Transverse colon (tissue), 4 donors: ENCODE data around the gene TAX1BP3. TPM values are rescaled to one million over a fixed set of nuclear protein-coding genes. Genes with fewer than 3 reads are reported as not detected.
A peak's percentile ranks its signal among the peaks of the same experiment; 100 is the strongest.

Experiments
- DNase-seq: peaks from one replicate; pipeline ENCODE4 v3.0.0-alpha.2; 2019
- H3K27ac ChIP-seq, 4 donors: fragments of 200-600 bp; sonication (generic); 2 replicates each; pipeline ENCODE4 v1.5.1; 2016 to 2018; ENCODE audit warnings: inconsistent platforms in 4 of 4
- H3K27me3 ChIP-seq: fragments of 200-600 bp; sonication (generic); 2 replicates; pipeline ENCODE4 v1.5.1; 2017; ENCODE audit warnings: inconsistent platforms
- H3K36me3 ChIP-seq, 4 donors: fragments of 200-600 bp; sonication (generic); 2 replicates each; pipeline ENCODE4 v1.5.1; 2017 to 2019; ENCODE audit warnings: inconsistent platforms in 4 of 4
- H3K4me1 ChIP-seq, 4 donors: fragments of 200-600 bp; sonication (generic); 2 replicates each; pipeline ENCODE4 v1.5.1; 2017 to 2020; ENCODE audit warnings: inconsistent platforms in 4 of 4
- H3K4me3 ChIP-seq, 4 donors: fragments of 200-600 bp; sonication (generic); 1 replicate in 1 of 4; 2 replicates in 3 of 4; pipeline versions ENCODE4 v1.5.1 to v1.6.1; 2017 to 2019; ENCODE audit warnings: inconsistent platforms in 4 of 4
- H3K9me3 ChIP-seq, 2 donors: fragments of 200-600 bp; sonication (generic); 2 replicates each; pipeline ENCODE4 v1.5.1; 2017 to 2019; ENCODE audit warnings: inconsistent platforms in 2 of 2
- CTCF ChIP-seq, 5 experiments: fragments of 200-600 bp in 3 of 5; fragments of 450-650 bp in 2 of 5; sonication (generic) in 3 of 5; IDR thresholded peaks; 1 replicate in 2 of 5; 2 replicates in 3 of 5; pipeline ENCODE4 v1.5.1; 2016 to 2017; ENCODE audit warnings: antibody characterized with exemption in 5 of 5, inconsistent platforms in 3 of 5, mild to moderate bottlenecking in 2 of 5, moderate library complexity in 1 of 5
- EP300 ChIP-seq: sonication (generic); formaldehyde crosslinking; IDR thresholded peaks from one replicate; pipeline ENCODE4 v1.6.1; 2017; ENCODE audit warnings: antibody characterized with exemption, low read depth
- POLR2A ChIP-seq: fragments of 450-650 bp; IDR thresholded peaks from one replicate; pipeline ENCODE4 v1.6.1; 2016; ENCODE audit warnings: antibody characterized with exemption, mild to moderate bottlenecking, moderate library complexity
- POLR2AphosphoS5 ChIP-seq, 3 donors: sonication (generic); formaldehyde crosslinking; IDR thresholded peaks; one replicate each; pipeline ENCODE4 v1.6.1; 2016; ENCODE audit warnings: antibody characterized with exemption in 3 of 3
- WGBS, 2 donors: methylation state at CpG; one replicate each; pipeline ENCODE4 v1.1.5; 2018; ENCODE audit warnings: low coverage in 1 of 2; 5-methylcytosine and 5-hydroxymethylcytosine counted together
- in situ Hi-C, 4 donors: fragments of 200-750 bp; cut with MboI; loops; one replicate each; pipeline versions ENCODE4 v1.15.0 to v1.15.1; 2017; ENCODE audit warnings: low sequenced_read_pairs in 3 of 4, low pct_ligation_motif_present in 1 of 4, low pct_unique_long_range_greater_than_20kb in 1 of 4
- intact Hi-C: fragments of 100-400 bp; cut with DNase I; formaldehyde crosslinking; loops from one replicate; pipeline ENCODE4 v1.15.1; 2023; ENCODE audit warnings: low total_unique reads
- total RNA-seq, 4 donors: library from RNA; depleted of rRNA; stranded (reverse); fragments of >200 nt; gene quantifications; one replicate each; pipeline ENCODE4 v1.1.0, GENCODE V29; 2016

Gene TAX1BP3
- total RNA-seq = 100 to 1,000 TPM; 129 to 451 (median 202) TPM

- H3K27me3 ChIP-seq = no peaks in the 10 kb centered on the region
- in situ Hi-C loops = no loop called here
- intact Hi-C loops = no loop called here
- peak; percentile 99 for DNase-seq
- peak within 1 kb of the TSS; percentile 93 to 99 (median 98) for H3K27ac ChIP-seq
- peak within 1 kb of the TSS; percentile 80 to 98 (median 84) for H3K4me3 ChIP-seq
- whole genome bisulfite sequencing, 2 donors = 0% methylated on average over 46 of the region's 89 CpGs; no CpG with 5 or more reads in 1 of the 2 donors
- H3K4me1 ChIP-seq = peaks cover 16 to 32% (median 25%) of the 10 kb centered on the region in 4 donors
- no peaks in the 10 kb centered on the region for H3K9me3 ChIP-seq
- peaks cover 0 to 13% (median 6%) of the 10 kb centered on the region in 4 donors for H3K36me3 ChIP-seq
- TF ChIP-seq CTCF (IDR thresholded peaks at IDR 0.05) = no peak
- no peak for TF ChIP-seq EP300
- peak; percentile 98 for TF ChIP-seq POLR2A
- peak; percentile 92 to 98 (median 97) for TF ChIP-seq POLR2AphosphoS5 (IDR thresholded peaks at IDR 0.05)
Measured at GRCh38 chr17:3668279-3669084, at the start of gene TAX1BP3, which contains the start of gene EMC6. TAX1BP3 (minus strand) TSS chr17:3668578; CDS start chr17:3668526, 52 bp downstream. EMC6 (plus strand) TSS chr17:3668812; CDS start chr17:3669147, 335 bp downstream.

- WGBS, 2 donors = 82% methylated on average over 8 of the region's 8 CpGs; no CpG with 5 or more reads in 1 of the 2 donors
- H3K36me3 ChIP-seq = peaks cover 0 to 50% (median 15%) of the 10 kb centered on the region in 4 donors
Measured at GRCh38 chr17:3715296-3715695, 46.9 kb upstream of the TAX1BP3 start.

GRCh38 chr17:3712811-3713463 is 44.6 kb upstream of the TAX1BP3 start:
- Histone ChIP-seq H3K27me3 (no peaks in the 10 kb centered on the region), H3K27ac (peak overlapping the region in 1 of 4 donors; percentile 34), H3K9me3 (no peaks in the 10 kb centered on the region), H3K36me3 (peaks cover 0 to 47% (median 13%) of the 10 kb centered on the region in 4 donors), H3K4me3 (no peak overlapping the region), H3K4me1 (peaks cover 0 to 3% (median 0%) of the 10 kb centered on the region in 4 donors)
- no peak for DNase-seq
- in situ Hi-C loops (no loop called here), intact Hi-C loops (no loop called here)
- 59 to 66% methylated on average over 6 to 13 of the region's 13 CpGs for WGBS, 2 donors
- TF ChIP-seq EP300 (no peak), POLR2AphosphoS5 (IDR thresholded peaks at IDR 0.05) (no peak), POLR2A (no peak), CTCF (IDR thresholded peaks at IDR 0.05) (no peak)

More at GRCh38 chr17:3715296-3715695, 46.9 kb upstream of the TAX1BP3 start:
- H3K4me1 ChIP-seq = peaks cover 0 to 15% (median 6%) of the 10 kb centered on the region in 4 donors
- no peak overlapping the region for H3K27ac ChIP-seq
- no peak for DNase-seq
- intact Hi-C loops (no loop called here), in situ Hi-C loops (no loop called here)
- H3K4me3 ChIP-seq = no peak overlapping the region
- no peaks in the 10 kb centered on the region for H3K27me3 ChIP-seq
- TF ChIP-seq CTCF (IDR thresholded peaks at IDR 0.05) (no peak), POLR2A (no peak), POLR2AphosphoS5 (IDR thresholded peaks at IDR 0.05) (no peak), EP300 (no peak)
- no peaks in the 10 kb centered on the region for H3K9me3 ChIP-seq

GRCh38 chr17:3710951-3711383 is 42.6 kb upstream of the TAX1BP3 start:
- H3K27ac ChIP-seq = peak overlapping the region; percentile 40 to 71 (median 43)
- intact Hi-C loops = no loop called here

More at GRCh38 chr17:3710951-3711383, 42.6 kb upstream of the TAX1BP3 start:
- Histone ChIP-seq H3K4me3 (no peak overlapping the region), H3K9me3 (no peaks in the 10 kb centered on the region), H3K27me3 (no peaks in the 10 kb centered on the region), H3K4me1 (peaks cover 0 to 3% (median 0%) of the 10 kb centered on the region in 4 donors), H3K36me3 (peaks cover 0 to 27% (median 7%) of the 10 kb centered on the region in 4 donors)
- WGBS, 2 donors = 53 to 64% methylated on average over 3 to 5 of the region's 5 CpGs
- TF ChIP-seq POLR2AphosphoS5 (IDR thresholded peaks at IDR 0.05) (peak in 1 of 3 donors; percentile 41), EP300 (no peak), CTCF (IDR thresholded peaks at IDR 0.05) (no peak)
- in situ Hi-C loops = no loop called here
- DNase-seq = peak; percentile 53
